ENCODE measurements around the gene SGSM2. TPM values are rescaled to one million over a fixed set of nuclear protein-coding genes. Genes with fewer than 3 reads are reported as not detected.

Gene SGSM2
- total and polyA plus RNA-seq, 4 donors, result 5.5 to 17.5 (median 12.4) TPM

DNA sequence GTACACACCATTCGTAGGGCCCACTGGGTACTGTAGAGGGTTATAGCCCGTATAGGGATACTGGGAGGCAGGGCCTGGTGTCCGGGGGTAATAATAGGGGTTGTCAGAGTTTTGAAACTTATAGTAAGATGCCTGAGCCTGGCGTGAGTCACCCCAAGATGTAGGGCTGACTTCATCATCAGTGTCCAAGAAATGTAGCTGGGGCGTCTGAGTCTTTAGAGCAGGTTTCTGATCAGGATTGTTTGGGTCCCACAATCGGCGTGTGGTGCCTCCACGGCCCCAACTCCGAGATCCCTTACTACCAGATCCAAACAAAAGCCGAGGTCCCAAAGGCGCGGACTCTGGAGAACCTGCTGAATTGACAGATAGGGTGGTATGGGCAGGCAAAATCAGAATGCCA is 38.2 kb upstream of the SGSM2 start:
- TF ChIP-seq HNF4A (conservative IDR thresholded peaks at IDR 0.05), result no peak
- peaks cover 0 to 38% (median 12%) of the 10 kb centered on the region in 4 donors for H3K36me3 ChIP-seq (ENCODE audit: control insufficient read depth in 4 of 4, insufficient read depth in 3 of 4, low read depth in 1 of 4, low read length in 3 of 4)
- DNase-seq (ENCODE audit: low spot score), result no peak
- H3K9me3 ChIP-seq (ENCODE audit: control insufficient read depth in 4 of 4, low read length in 3 of 4), result no peaks in the 10 kb centered on the region
- no peak overlapping the region for H3K9ac ChIP-seq (ENCODE audit: low read depth in 1 of 2, low read length in 2 of 2)
- H3K4me1 ChIP-seq (ENCODE audit: control insufficient read depth in 4 of 4, insufficient read depth in 4 of 4, low read length in 3 of 4), result peaks cover 0 to 14% (median 10%) of the 10 kb centered on the region in 4 donors
- H3K27ac ChIP-seq (ENCODE audit: low read depth in 1 of 2, low read length in 2 of 2), result no peak overlapping the region
- H3K4me3 ChIP-seq (ENCODE audit: low read depth in 1 of 3, low read length in 3 of 3), result no peak overlapping the region
- 97% methylated on average over 12 of the region's 12 CpGs for WGBS
- no peaks in the 10 kb centered on the region for H3K27me3 ChIP-seq (ENCODE audit: control insufficient read depth in 4 of 4, insufficient read depth in 4 of 4, low read length in 3 of 4)

DNA sequence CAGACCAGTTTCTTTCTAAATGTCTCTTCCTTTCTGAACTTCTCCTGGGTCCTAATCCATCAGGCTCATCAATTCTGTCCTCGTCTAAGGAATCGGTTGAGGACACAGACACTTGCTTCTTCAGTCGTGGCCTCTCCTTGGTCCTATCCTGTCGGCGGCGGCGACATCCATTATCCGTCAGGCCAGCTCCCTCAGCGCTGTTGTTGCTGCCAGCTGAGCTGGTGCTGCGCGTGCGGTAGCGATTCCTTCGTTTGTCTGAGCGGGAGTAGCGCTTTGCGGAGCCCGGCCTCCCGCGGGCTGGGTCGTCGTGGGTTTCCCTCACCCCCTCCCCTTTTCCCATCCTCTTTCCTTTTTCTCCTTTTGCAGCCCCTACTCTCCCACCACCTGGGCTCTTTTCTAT is 37.5 kb upstream of the SGSM2 start:
- WGBS, result 95% methylated on average over 22 of the region's 22 CpGs
- H3K9ac ChIP-seq (ENCODE audit: low read depth in 1 of 2, low read length in 2 of 2), result no peak overlapping the region
- no peaks in the 10 kb centered on the region for H3K9me3 ChIP-seq (ENCODE audit: control insufficient read depth in 4 of 4, low read length in 3 of 4)
- H3K36me3 ChIP-seq (ENCODE audit: control insufficient read depth in 4 of 4, insufficient read depth in 3 of 4, low read depth in 1 of 4, low read length in 3 of 4), result peaks cover 0 to 32% (median 12%) of the 10 kb centered on the region in 4 donors
- no peak overlapping the region for H3K4me3 ChIP-seq (ENCODE audit: low read depth in 1 of 3, low read length in 3 of 3)
- TF ChIP-seq RAD21 (IDR thresholded peaks at IDR 0.05) (no peak), RXRA (IDR thresholded peaks at IDR 0.05) (no peak), EGR1 (IDR thresholded peaks at IDR 0.05; ENCODE audit: low read depth in 2 of 2) (no peak), NR2F2 (IDR thresholded peaks at IDR 0.05) (no peak), FOXA2 (IDR thresholded peaks at IDR 0.05) (no peak), GABPA (IDR thresholded peaks at IDR 0.05 in 1 of 2, conservative IDR thresholded peaks at IDR 0.05 in 1 of 2) (no peak), TAF1 (conservative IDR thresholded peaks at IDR 0.05) (no peak), SP1 (IDR thresholded peaks at IDR 0.05) (no peak), REST (IDR thresholded peaks at IDR 0.05) (no peak), JUND (IDR thresholded peaks at IDR 0.05) (no peak), FOXA1 (IDR thresholded peaks at IDR 0.05) (no peak), HNF4G (IDR thresholded peaks at IDR 0.05) (no peak)
- TF ChIP-seq, protein P1, sequence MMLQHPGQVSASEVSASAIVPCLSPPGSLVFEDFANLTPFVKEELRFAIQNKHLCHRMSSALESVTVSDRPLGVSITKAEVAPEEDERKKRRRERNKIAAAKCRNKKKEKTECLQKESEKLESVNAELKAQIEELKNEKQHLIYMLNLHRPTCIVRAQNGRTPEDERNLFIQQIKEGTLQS (IDR thresholded peaks at IDR 0.05), result no peak
- TF ChIP-seq, protein P2, sequence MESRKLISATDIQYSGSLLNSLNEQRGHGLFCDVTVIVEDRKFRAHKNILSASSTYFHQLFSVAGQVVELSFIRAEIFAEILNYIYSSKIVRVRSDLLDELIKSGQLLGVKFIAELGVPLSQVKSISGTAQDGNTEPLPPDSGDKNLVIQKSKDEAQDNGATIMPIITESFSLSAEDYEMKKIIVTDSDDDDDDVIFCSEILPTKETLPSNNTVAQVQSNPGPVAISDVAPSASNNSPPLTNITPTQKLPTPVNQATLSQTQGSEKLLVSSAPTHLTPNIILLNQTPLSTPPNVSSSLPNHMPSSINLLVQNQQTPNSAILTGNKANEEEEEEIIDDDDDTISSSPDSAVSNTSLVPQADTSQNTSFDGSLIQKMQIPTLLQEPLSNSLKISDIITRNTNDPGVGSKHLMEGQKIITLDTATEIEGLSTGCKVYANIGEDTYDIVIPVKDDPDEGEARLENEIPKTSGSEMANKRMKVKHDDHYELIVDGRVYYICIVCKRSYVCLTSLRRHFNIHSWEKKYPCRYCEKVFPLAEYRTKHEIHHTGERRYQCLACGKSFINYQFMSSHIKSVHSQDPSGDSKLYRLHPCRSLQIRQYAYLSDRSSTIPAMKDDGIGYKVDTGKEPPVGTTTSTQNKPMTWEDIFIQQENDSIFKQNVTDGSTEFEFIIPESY (IDR thresholded peaks at IDR 0.05), result no peak
- TF ChIP-seq, protein P3, sequence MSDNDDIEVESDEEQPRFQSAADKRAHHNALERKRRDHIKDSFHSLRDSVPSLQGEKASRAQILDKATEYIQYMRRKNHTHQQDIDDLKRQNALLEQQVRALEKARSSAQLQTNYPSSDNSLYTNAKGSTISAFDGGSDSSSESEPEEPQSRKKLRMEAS (IDR thresholded peaks at IDR 0.05), result no peak
- TF ChIP-seq, protein P4, sequence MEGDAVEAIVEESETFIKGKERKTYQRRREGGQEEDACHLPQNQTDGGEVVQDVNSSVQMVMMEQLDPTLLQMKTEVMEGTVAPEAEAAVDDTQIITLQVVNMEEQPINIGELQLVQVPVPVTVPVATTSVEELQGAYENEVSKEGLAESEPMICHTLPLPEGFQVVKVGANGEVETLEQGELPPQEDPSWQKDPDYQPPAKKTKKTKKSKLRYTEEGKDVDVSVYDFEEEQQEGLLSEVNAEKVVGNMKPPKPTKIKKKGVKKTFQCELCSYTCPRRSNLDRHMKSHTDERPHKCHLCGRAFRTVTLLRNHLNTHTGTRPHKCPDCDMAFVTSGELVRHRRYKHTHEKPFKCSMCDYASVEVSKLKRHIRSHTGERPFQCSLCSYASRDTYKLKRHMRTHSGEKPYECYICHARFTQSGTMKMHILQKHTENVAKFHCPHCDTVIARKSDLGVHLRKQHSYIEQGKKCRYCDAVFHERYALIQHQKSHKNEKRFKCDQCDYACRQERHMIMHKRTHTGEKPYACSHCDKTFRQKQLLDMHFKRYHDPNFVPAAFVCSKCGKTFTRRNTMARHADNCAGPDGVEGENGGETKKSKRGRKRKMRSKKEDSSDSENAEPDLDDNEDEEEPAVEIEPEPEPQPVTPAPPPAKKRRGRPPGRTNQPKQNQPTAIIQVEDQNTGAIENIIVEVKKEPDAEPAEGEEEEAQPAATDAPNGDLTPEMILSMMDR (IDR thresholded peaks at IDR 0.05; ENCODE audit: low read depth, low read length, missing input control), result no peak
- H3K4me1 ChIP-seq (ENCODE audit: control insufficient read depth in 4 of 4, insufficient read depth in 4 of 4, low read length in 3 of 4), result peaks cover 0 to 14% (median 10%) of the 10 kb centered on the region in 4 donors
- no peak overlapping the region for H3K27ac ChIP-seq (ENCODE audit: low read depth in 1 of 2, low read length in 2 of 2)
- DNase-seq (ENCODE audit: low spot score), result no peak
- no peaks in the 10 kb centered on the region for H3K27me3 ChIP-seq (ENCODE audit: control insufficient read depth in 4 of 4, insufficient read depth in 4 of 4, low read length in 3 of 4)

Data from liver (tissue), 9 donors.